Stimulated activated CD4-positive, alpha-beta T cell treated with anti-CD3 and anti-CD28 coated beads, Interleukin-4, amount 100 ng/mL, for 1 hour (primary cell): ENCODE measurements around the gene GLB1L.
"Not testable (repeated sequence)": the region's sequence is repeated elsewhere in the genome, so short reads cannot be mapped to it uniquely, and the experiment has no call there.

Experiments used
- DNase-seq: peaks from one replicate; pipeline ENCODE4 v3.0.0-alpha.2; 2020

The GLB1L gene

DNA sequence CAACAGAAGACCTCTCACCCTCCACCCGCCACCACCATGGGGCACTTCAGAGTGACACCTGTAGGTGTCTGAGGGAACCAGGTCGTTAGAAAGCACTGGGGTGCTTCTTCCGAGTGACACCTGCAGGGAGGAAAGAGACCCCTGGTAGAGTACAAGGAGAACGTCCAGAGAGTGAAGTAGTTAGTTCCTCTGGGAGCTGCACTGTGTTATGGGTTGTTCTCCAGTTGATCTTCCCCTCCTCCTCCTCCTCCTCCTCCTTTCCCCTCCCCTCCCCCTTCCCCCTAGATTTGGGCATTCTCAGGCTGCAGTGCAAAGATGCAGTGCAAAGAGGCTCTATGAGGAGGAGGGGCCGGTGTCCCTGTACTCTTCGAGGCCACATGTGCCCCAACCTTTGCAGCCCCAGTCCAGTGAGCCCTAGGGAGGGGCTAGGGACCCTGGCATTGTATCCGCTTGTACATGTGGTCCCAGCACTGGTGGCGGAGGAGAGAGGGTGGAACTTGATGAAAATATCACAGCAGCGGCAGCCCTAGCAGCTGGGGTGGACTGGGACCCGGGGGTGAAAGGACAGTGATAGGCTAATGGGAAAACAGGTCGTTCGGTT, 34.8 kb upstream of the GLB1L start:
- DNase-seq, result no peak

DNA sequence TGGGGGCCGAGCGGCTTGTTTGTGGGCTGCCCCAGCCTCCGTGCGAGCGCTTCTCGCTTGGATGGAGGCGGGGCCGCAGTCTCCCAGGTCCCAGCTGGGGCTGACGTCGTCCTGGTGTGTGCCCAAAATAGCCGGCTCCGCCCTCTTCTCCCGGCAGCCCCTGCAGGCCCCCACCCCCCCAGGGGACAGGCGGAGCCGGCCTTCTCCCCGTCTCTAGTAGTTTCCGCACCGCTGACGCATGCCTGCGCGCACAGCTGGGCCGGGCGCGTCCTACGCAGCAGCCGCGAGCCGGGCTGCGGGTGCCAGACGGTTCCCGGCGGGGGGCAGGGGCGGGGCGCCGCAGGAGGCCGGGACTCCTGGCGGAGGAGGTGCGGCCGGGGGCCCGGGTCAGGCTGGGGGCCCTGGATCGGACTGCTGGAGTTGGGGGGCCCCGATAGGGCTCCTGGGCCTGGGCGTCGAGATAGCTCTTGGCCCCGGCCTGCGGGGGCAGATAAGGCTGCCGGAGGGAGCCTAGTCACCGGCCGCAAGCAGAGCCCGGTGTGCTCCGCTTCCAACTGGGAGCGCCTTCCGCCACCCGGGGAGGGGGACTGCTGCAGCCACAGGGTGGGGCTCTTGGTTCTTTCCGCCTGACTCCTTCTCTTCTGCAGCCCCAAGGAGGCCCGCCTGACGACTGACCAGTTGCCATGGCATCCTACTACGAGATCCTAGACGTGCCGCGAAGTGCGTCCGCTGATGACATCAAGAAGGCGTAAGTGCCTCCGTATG, 34.1 kb upstream of the GLB1L start, which contains the start of gene DNAJB2:
Gene DNAJB2, plus strand, starts transcription at position 216 of the 765 bp plus-strand sequence. Its CDS starts 468 bp downstream, at position 684.
- peak; percentile 99 for DNase-seq

DNA sequence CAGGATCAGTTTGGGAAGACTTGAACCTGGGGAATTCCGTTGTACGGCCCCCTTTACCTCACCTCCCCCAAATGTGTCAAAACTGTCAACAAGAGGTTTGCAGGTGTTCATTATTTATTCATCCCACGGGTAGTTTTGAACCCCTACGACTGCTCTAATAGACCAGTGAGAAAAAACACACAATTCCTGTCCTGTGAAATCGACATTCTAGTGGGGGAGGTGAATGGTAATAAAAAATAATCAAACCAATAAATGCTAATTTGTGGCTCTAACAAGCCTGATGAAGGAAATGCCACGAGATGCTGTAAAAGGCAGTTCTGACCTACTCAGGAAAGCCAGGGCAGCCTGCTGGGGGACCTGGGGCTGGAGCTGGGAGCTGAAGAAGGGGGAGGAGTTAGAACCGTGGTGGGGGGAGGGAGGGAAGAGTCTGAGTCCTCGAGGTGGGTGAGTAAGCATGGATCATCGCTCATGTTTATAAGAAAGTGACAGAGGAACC, 33.5 kb upstream of the GLB1L start:
- DNase-seq, result no peak

DNA sequence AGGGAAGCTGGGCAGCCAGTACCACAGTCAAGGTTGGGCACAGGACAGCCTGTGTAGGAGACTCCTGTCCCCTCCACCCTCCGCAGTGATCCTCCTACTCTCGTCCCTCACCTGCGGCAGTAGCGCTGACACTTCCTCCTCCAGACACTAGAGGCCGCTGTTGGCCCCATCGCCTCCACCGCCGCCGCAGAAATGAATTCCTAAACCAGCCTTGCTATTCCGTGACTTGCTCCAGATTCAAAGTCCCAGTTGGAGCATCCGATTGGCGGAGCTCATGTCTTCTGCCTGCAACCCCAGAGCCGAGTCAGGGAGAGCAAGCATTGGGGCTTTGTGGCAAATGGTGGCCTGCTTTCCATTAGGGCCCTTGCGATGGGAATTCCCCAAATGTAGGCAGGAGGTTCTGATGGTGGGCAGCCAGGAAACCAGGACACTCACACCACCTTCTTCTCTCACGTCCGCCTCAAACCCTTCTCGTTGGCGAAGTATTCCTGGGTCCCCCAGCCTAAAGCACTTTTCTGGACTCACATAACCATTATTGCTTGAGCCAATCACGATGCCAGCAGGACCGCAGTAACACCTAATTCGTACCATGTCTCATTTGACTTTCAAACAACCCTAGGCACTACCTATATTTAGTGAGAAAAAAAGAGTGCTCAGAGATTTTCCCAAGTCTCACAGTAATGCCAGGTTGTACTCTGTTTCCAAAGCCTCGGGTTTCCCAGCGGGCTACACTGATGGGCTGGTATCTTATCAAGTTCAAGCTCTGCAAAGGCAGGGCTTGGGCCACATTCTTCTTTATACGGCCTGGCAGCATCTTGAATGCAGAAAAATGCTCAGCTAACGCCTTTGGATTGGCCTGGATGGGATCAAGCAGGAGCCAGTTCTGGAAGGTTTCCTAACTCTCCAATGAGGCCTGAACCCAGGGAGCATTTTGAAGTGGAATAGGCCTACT, 32.7 kb upstream of the GLB1L start:
- DNase-seq, result peak; percentile 74

DNA sequence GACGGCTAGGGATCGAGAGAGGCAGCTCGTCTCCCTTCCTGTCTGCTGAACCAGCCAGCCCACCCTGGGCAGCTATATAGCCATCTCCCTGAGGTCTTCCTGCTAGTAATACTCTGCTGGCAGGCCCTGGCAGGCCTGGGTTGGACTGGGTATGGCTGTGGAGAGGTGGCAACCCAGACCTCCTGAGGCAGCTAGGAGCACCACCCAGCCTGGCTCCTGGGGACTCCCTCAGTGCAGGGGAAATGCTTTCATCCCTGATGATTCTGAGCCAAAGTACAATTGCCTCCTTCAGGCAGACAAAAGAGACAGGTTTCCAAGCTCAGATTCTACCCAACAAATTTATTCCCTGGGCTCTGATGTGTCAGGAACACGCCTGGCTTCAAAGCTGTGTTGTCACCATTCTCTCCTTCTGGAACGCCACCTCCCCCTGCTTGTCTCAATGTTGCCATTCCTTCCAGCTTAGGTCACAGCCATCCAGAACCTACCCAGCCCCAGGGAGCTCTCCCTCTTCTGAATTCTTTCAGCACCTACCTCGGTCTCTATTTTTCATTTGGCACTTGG, 29.2 kb upstream of the GLB1L start:
- no peak for DNase-seq

DNA sequence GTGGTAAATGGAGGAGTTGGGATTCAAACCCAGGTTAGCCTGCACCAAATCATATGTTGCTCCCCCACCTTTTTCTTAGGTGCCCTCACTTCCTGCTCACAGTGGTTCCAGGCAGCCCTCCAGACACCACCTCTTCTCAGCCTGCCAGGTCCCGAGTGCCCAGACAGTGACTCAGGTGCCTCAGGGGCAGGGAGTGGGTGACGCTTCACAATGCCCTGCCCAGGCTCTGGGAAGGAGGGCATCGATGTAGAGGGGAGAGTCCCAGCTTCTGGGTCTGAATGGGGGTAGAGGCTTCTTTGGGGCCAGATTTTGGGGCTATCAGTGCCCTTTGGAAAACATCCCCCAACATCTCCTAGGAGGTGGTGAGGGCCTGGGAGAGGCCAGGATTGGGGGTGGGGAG, 28.7 kb upstream of the GLB1L start:
- no peak for DNase-seq

DNA sequence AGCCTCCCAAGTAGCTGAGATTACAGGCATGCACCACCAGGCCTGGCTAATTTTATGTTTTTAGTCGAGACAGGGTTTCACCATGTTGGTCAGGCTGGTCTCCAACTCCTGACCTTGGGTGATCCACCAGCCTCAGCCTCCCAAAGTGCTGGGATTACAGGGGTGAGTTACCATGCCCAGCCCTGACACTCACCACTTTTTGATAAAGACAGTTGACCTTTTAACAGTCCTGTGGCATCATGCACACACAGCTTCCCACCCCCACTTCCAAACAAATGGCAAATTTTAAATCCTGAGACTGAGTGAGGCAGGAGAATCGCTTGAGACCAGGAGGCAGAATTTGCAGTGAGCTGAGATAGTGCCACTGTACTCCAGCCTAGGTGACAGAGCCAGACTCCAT, 27.8 kb upstream of the GLB1L start:
- no peak for DNase-seq

DNA sequence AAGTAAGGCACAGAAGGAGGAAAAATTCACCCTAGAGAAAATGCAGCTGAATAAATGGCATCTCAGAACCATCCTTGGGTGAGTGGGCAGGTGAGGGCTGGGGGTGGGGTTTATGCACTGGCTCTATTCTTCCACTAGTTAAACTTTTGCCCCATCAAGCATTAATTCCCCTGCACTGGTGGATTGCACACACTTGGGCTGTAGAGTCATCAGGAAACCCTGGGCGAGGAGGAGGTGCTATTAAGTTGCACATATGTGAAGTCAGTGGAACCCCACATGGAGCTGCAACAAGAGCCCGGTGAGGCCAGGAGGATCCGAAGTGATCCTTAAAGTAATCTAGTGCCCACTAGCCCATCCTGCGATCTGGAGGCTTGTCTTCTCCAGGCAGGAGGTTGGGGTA, 27.1 kb upstream of the GLB1L start:
- no peak for DNase-seq

DNA sequence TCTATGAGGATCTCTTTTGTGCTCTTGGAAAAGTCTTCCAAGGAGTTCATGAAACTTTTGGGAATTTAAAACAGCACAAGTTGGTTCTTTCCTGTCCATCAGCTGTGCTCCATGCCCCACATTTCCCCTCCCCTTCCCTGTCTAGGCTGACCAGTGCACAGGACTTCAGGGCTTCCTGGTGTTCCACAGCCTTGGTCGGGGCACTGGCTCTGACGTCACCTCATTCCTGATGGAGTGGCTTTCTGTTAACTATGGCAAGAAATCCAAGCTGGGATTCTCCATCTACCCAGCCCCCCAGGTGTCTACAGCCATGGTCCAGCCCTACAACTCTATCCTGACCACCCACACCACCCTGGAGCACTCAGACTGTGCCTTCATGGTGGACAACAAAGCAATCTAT, 25.8 kb upstream of the GLB1L start:
- no peak for DNase-seq

DNA sequence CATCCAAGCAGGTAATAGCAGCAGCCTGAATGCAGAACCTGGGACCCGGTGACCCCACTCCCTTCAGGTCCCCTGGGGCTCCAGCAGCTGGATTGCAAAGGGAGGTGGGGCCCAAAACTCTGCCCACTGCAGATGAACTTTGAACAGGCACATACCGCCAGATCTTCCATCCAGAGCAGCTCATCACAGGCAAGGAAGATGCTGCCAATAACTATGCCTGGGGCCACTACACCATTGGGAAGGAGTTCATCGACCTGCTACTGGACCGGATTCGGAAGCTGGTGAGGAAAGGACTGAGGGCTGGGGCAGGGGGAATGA, 24.8 kb upstream of the GLB1L start:
- no peak for DNase-seq

DNA sequence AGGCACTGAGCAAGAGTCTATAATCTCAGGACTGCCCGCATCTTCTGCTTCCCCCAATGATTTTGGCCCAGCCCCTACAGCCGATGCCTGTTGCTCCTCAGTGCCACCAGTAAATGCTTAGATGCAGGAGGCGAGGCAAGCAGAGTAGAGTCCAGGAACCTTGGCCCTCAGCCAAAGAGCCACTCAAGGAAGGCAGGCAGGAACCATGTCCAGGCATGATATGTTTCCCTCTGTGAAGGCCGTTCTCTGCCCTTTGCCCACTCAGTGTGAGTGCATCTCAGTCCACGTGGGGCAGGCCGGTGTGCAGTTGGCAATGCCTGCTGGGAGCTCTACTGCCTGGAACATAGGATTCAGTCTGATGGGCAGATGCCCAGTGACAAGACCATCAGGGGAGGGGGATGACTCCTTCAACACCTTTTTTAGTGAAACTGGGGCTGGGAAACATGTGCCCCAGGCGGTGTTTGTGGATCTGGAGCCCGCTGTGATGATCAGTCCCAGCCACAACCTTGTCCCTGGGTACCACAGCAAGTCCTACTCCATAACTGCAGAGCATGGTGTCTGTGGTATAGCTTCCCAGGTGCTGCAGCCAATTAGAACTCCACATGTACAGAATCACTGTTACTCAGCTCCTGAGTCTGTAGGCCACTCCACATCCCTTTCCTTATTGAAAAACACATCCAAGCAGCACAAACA, 24.3 kb upstream of the GLB1L start:
- no peak for DNase-seq

DNA sequence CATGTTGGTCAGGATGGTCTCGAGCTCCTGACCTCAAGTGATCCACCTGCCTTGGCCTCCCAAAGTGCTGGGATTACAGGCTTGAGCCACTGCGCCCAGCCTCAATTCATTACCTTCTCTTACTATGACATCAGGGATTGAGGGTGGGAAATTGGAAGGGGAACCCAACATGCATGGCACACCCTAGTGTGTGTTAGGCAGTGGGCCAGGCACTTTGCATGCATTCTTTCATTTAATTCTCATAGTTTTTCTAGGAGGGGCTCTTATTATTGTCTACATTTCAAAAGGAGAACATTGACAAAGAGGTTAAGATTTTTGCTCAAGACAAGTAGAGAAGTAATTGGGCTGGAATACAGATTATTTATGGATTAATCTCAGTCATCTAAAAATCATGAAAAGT, 23.1 kb upstream of the GLB1L start:
- DNase-seq, result no peak

DNA sequence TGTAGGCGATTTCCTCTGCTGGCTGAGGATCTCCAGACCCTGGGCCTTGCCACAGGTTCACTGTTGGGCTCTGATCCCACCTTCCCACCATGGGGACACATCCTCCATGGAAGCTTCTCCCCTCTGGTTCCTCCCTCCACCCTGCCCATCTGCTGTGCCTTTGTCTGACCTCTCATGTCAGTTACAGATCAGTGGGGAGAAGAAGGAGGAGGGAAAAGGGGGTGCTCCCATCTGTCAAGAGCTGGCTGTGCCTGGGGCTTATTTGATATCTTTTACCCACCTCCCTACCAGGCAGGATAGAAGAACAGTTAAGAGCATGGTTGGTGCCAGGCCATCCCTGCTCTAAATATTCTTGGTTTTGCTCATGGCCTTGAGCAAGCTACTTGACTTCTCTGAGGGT, 21.6 kb upstream of the GLB1L start:
- DNase-seq, result no peak

DNA sequence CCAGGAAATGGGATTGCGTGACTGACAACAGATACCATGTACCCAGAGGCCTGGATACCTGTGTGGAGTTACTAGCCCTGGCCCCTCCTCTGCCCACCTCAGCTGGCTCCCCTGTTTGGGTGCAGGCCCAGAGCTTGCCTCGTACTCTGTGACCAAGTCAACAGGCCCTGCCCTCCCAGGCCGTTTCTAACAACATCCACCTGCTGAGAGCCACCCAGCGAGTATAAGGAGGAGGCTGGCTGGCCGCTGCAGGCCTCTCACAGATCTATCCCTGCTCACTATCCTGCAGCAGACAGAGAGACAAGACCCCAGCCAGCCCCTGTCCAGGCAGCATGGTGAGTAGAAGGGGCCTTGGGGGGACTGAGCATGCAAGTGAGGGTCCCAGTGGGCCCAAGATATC, 21.0 kb upstream of the GLB1L start:
- DNase-seq, result no peak

DNA sequence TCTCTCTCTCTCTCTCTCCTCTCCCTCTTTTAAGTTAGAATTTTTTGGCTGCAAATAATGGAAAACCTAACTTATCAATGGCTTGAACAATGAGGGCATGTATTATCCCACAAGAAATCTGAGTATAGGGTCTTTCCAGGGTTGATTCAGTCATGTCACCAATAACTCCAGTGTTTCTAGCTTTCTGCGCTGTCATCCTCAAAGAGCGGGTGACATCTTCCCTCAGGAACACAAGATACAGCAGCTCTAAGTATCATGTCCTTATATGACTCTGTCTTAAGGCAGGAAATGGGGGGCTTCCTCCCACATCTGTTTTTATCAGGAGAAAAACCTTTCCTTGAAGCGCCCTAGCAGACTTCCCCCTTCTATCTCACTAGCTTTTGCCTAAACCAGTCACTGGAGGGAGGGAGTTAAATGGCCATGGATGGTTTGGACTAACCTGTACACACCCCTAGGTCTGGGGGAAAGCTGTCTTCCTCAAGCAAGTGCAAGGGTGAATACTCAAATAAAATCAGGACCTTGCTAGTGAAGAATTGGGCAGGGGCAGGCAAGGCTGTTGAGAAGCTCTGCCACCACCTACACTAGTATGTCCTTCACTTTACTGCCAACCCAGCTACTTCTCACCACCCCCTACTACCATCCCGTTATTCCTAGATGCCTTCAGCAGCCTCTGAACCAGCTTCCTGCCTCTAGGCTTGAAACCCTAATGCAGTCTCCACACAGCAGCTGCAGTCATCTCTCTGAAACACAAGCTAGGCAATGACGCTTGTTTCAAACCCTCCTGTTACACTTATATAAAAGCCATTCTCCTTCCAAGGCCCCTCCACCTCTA, 16.0 kb upstream of the GLB1L start:
- DNase-seq, result no peak

DNA sequence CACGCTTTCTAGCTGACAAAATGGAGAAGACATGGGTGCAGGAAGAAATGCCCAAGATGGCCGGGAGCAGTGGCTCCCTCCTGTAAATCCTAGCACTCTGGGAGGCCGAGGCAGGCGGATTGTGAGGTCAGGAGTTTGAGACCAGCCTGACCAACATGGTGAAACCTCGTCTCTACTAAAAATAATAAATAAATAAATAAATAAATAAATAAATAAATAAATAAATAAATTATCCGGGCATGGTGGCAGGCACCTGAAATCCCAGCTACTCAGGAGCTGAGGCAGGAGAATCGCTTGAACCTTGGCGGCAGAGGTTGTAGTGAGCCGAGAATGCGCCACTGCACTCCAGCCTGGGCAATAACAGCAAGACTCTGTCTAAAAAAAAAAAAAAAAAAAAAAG, 13.7 kb upstream of the GLB1L start:
- not testable (repeated sequence) for DNase-seq

DNA sequence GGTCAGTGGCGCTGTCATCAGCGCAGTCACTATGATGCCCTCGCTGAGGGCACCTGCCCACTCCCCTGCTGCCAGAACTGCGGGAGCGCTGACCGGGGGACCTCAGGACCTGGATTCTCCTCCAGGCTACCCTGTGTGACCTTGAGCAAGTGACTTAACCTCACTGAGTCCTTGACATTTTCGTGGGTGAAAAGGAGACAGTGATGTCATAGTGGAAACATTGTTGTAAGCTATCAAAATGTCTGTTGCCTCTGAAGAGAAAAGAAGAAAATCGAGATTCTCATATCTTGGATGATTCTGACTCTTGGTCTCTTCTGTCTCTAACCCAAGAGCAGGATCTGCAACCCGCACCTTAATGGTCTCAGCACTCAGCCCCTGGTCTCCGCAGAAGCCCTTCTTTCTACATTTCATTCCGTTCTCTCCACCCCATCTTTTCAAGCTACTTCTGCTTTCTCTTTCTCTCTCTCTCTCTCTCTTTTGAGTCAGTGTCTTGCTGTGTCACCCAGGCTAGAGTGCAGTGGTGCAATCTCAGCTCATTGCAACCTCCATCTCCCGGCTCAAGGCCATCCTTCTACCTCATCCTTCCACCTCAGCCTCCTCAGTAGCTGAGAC, 9.5 kb upstream of the GLB1L start:
- no peak for DNase-seq

DNA sequence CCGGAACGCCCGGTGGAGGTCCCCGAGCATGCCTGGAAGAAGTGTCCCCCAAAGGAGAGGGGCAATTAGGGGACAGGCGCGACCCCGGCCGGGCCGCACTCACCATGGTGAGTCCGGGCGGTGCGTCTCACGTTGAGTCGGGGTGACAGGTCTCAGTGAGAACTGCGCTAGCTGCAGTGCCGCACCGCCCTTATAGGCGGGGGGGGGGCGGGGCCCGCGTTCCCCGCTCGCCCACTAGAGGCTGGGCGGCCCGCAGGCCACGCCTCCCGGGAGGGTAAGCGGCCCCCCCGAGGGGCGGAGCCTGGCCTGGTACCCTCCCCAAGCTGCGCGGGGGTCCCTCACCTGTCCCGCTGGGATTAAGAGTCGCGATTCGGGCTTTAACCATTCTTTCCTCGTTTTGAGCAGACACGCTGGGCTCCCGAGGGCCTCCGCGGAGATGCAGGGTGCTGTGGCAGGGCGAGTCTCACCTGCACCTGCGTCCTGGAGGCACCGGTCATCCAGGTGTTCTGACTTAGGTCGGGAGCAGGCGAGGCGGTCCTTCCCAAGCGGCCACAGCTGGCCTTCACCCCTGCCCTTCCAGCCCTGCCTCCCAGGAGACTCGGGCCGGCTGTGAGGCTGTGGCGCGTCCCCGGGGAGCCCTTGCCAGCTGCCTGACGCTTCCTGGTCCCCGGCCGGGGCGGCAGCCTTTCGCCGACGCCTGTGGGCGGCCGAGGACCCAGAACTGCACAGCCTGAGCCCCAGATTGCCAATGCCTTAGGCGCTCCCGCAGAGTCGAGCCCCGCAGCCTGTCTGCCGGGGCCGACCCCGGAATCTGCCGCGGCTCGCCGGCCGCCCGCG, 8.7 kb upstream of the GLB1L start, which contains the start of gene TUBA4A:
Gene TUBA4A, minus strand, starts transcription at position 166 of the 837 bp plus-strand sequence. Its CDS starts 60 bp downstream, at position 106.
- DNase-seq, result peak; percentile 92

DNA sequence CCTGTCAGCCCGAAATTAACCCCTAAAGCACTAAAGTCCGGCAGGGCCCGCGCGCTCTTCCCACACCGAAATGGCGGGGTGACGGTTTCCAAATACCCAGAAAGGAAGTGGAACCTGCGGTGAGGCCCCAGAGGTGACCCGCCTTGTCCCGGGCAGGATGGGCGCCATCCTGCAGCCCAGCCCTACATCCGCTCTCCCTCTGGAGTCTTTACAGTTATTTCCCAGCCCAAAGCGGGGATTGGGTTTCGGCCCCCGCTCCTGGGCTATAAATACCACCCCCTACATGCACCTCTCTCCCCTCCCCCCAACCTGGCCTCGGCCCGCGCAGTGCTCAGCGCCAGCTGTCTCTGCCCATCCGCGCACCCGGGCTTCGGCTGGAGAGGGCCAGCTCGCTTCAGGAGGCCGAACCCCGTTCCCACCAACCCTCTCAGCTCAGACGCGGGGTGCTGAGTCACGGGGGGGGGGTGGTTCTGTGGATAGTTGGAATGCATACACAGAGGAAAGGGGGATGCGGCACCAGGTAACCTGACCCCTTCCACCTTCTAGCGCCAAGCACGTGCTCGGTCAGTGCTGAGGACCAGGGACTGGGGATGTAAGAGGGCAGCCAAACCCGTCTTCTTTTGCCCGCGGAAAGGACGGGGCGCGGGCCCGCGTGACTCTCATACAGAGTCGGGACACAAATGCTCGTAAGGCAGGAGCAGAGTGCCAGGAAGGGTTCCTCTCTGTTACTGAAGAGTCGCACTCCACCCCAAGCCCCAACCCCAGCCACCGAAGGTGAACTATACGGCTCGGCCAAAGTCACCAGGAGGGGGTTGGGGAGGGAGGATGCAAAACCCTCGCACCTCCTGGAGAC, 7.9 kb upstream of the GLB1L start, which contains the start of gene TUBA4B:
Gene TUBA4B, plus strand, starts transcription at position 344 of the 853 bp plus-strand sequence. Its CDS starts 165 bp downstream, at position 509.
- peak; percentile 43 for DNase-seq
